Activated T-helper 2 cell treated with anti-CD3 and anti-CD28 coated beads, Interferon-gamma antibody, Interleukin-2, Interleukin-4, amounts not matched to agents 10 μg/mL and 5 μg/mL and 100 μg/mL, durations not matched to agents 14 hours and 24 hours and 36 hours (primary cell): Measurements from ENCODE around the gene PCDHB10. TPM values are rescaled to one million over a fixed set of nuclear protein-coding genes. Genes with fewer than 3 reads are reported as not detected.
"Not testable (repeated sequence)": the region's sequence is repeated elsewhere in the genome, so short reads cannot be mapped to it uniquely, and the experiment has no call there.

Source experiments
- DNase-seq: peaks from one replicate; pipeline ENCODE4 v3.0.0; 2021; ENCODE audit warnings: low spot score
- H3K27ac Mint-ChIP-seq: one replicate; pipeline ENCODE4 v1.8.0; 2021; ENCODE audit warnings: mixed read lengths
- H3K27me3 Mint-ChIP-seq: one replicate; pipeline ENCODE4 v1.8.0; 2021; ENCODE audit warnings: low read depth, mixed read lengths
- H3K36me3 Mint-ChIP-seq: one replicate; pipeline ENCODE4 v1.8.0; 2021; ENCODE audit warnings: low read depth, mixed read lengths
- H3K4me1 Mint-ChIP-seq: one replicate; pipeline ENCODE4 v1.8.0; 2021; ENCODE audit warnings: low read depth, mixed read lengths
- H3K4me3 Mint-ChIP-seq: one replicate; pipeline ENCODE4 v1.8.0; 2021; ENCODE audit warnings: low read depth, mild to moderate bottlenecking, moderate library complexity, mixed read lengths
- H3K9me3 Mint-ChIP-seq: one replicate; pipeline ENCODE4 v1.8.0; 2021; ENCODE audit warnings: mixed read lengths
- intact Hi-C: fragments of 100-400 bp; cut with micrococcal nuclease; formaldehyde crosslinking; loops from one replicate; pipeline ENCODE4 v1.15.1; 2023
- total RNA-seq: library from RNA; stranded (reverse); gene quantifications from 2 replicates; pipeline ENCODE4 v1.2.3, GENCODE V29; 2022

PCDHB10 gene
- not detected in 2 replicates for total RNA-seq

- H3K36me3 Mint-ChIP-seq = peaks cover 3% of the 10 kb centered on the region
- no peak within 1 kb of the TSS for H3K4me3 Mint-ChIP-seq
- H3K9me3 Mint-ChIP-seq = peaks cover 53% of the 10 kb centered on the region
- H3K4me1 Mint-ChIP-seq = no peaks in the 10 kb centered on the region
- peaks cover 2% of the 10 kb centered on the region for H3K27me3 Mint-ChIP-seq
- intact Hi-C loops = no loop called here
- no peak within 1 kb of the TSS for H3K27ac Mint-ChIP-seq
- DNase-seq = no peak
Measured at GRCh38 chr5:141192110-141192725, at the start of gene PCDHB10. Gene PCDHB10 (plus strand): TSS chr5:141192353. CDS start chr5:141192553, 200 bp downstream.

GRCh38 chr5:141149812-141150211, 42.3 kb upstream of the PCDHB10 start, which contains the start of gene PCDHB6:
Gene PCDHB6 (plus strand): TSS chr5:141150057. CDS start chr5:141150258, 201 bp downstream.
- intact Hi-C loops = no loop called here
- H3K27me3 Mint-ChIP-seq = no peaks in the 10 kb centered on the region
- H3K4me1 Mint-ChIP-seq = no peaks in the 10 kb centered on the region
- no peak for DNase-seq
- peaks cover 31% of the 10 kb centered on the region for H3K9me3 Mint-ChIP-seq
- H3K27ac Mint-ChIP-seq = no peak within 1 kb of the TSS
- no peak within 1 kb of the TSS for H3K4me3 Mint-ChIP-seq
- H3K36me3 Mint-ChIP-seq = no peaks in the 10 kb centered on the region

- peaks cover 31% of the 10 kb centered on the region for H3K9me3 Mint-ChIP-seq
- H3K4me3 Mint-ChIP-seq = no peak overlapping the region
- no peaks in the 10 kb centered on the region for H3K27me3 Mint-ChIP-seq
- H3K4me1 Mint-ChIP-seq = no peaks in the 10 kb centered on the region
- H3K27ac Mint-ChIP-seq = no peak overlapping the region
- no peaks in the 10 kb centered on the region for H3K36me3 Mint-ChIP-seq
- intact Hi-C loops = no loop called here
- DNase-seq = no peak
Measured at GRCh38 chr5:141150224-141150992, 41.7 kb upstream of the PCDHB10 start.

- no peak overlapping the region for H3K27ac Mint-ChIP-seq
- no peaks in the 10 kb centered on the region for H3K27me3 Mint-ChIP-seq
- no peak overlapping the region for H3K4me3 Mint-ChIP-seq
- H3K9me3 Mint-ChIP-seq = peaks cover 31% of the 10 kb centered on the region
- H3K36me3 Mint-ChIP-seq = no peaks in the 10 kb centered on the region
- H3K4me1 Mint-ChIP-seq = no peaks in the 10 kb centered on the region
- DNase-seq = no peak
- intact Hi-C loops = no loop called here
Measured at GRCh38 chr5:141150993-141151325, 41.2 kb upstream of the PCDHB10 start.

- H3K4me3 Mint-ChIP-seq, H3K27me3 Mint-ChIP-seq, intact Hi-C loops, DNase-seq, H3K27ac Mint-ChIP-seq, H3K36me3 Mint-ChIP-seq, H3K4me1 Mint-ChIP-seq: not testable (repeated sequence)
- H3K9me3 Mint-ChIP-seq = peaks cover 33% of the 10 kb centered on the region
Measured at GRCh38 chr5:141151632-141152031, 40.5 kb upstream of the PCDHB10 start.

- DNase-seq, H3K27me3 Mint-ChIP-seq, intact Hi-C loops, H3K4me3 Mint-ChIP-seq, H3K36me3 Mint-ChIP-seq, H3K27ac Mint-ChIP-seq, H3K4me1 Mint-ChIP-seq: not testable (repeated sequence)
- H3K9me3 Mint-ChIP-seq = peaks cover 38% of the 10 kb centered on the region
Measured at GRCh38 chr5:141152096-141152495, 40.1 kb upstream of the PCDHB10 start.

- no peaks in the 10 kb centered on the region for H3K27me3 Mint-ChIP-seq
Measured at GRCh38 chr5:141155540-141156374, 36.4 kb upstream of the PCDHB10 start.

GRCh38 chr5:141157356-141157755, 34.8 kb upstream of the PCDHB10 start:
- H3K9me3 Mint-ChIP-seq = peaks cover 31% of the 10 kb centered on the region
- H3K27ac Mint-ChIP-seq, H3K27me3 Mint-ChIP-seq, DNase-seq, H3K36me3 Mint-ChIP-seq, H3K4me3 Mint-ChIP-seq, H3K4me1 Mint-ChIP-seq, intact Hi-C loops: not testable (repeated sequence)

More at GRCh38 chr5:141155540-141156374, 36.4 kb upstream of the PCDHB10 start:
- Mint-ChIP-seq H3K4me3 (no peak overlapping the region), H3K36me3 (no peaks in the 10 kb centered on the region), H3K4me1 (no peaks in the 10 kb centered on the region), H3K27ac (no peak overlapping the region), H3K9me3 (peaks cover 41% of the 10 kb centered on the region)
- intact Hi-C loops = no loop called here
- DNase-seq = no peak

- H3K27ac Mint-ChIP-seq, H3K36me3 Mint-ChIP-seq, DNase-seq, intact Hi-C loops, H3K27me3 Mint-ChIP-seq, H3K4me1 Mint-ChIP-seq, H3K4me3 Mint-ChIP-seq: not testable (repeated sequence)
- peaks cover 27% of the 10 kb centered on the region for H3K9me3 Mint-ChIP-seq
Measured at GRCh38 chr5:141157901-141158300, 34.3 kb upstream of the PCDHB10 start.

GRCh38 chr5:141172381-141173204, 19.6 kb upstream of the PCDHB10 start, which contains the start of gene PCDHB7:
Gene PCDHB7 (plus strand): TSS chr5:141172644. CDS start chr5:141172836, 192 bp downstream.
- no peak within 1 kb of the TSS for H3K4me3 Mint-ChIP-seq
- no peaks in the 10 kb centered on the region for H3K27me3 Mint-ChIP-seq
- DNase-seq = no peak

GRCh38 chr5:141174291-141175104, 17.7 kb upstream of the PCDHB10 start:
- H3K27ac Mint-ChIP-seq, H3K27me3 Mint-ChIP-seq, DNase-seq, H3K36me3 Mint-ChIP-seq, intact Hi-C loops, H3K4me3 Mint-ChIP-seq, H3K4me1 Mint-ChIP-seq: not testable (repeated sequence)
- peaks cover 23% of the 10 kb centered on the region for H3K9me3 Mint-ChIP-seq

More at GRCh38 chr5:141172381-141173204, 19.6 kb upstream of the PCDHB10 start, which contains the start of gene PCDHB7:
- no peaks in the 10 kb centered on the region for H3K36me3 Mint-ChIP-seq
- no peaks in the 10 kb centered on the region for H3K4me1 Mint-ChIP-seq
- intact Hi-C loops = no loop called here
- no peak within 1 kb of the TSS for H3K27ac Mint-ChIP-seq
- peaks cover 37% of the 10 kb centered on the region for H3K9me3 Mint-ChIP-seq
